CD14-positive monocyte (primary cell): ENCODE results near the gene PEMT. TPM values are rescaled to one million over a fixed set of nuclear protein-coding genes. Genes with fewer than 3 reads are reported as not detected.
"Not testable (repeated sequence)": the region's sequence is repeated elsewhere in the genome, so short reads cannot be mapped to it uniquely, and the experiment has no call there.

Source experiments
- DNase-seq, 3 donors: peaks; one replicate each; pipeline ENCODE4 v3.0.0-alpha.2; 2011 to 2022
- H2AFZ ChIP-seq: 2 replicates; pipeline ENCODE4 v1.6.0; 2012; ENCODE audit warnings: mild to moderate bottlenecking, low read depth, low read length, inconsistent platforms; ENCODE audit not compliant: insufficient read depth, poor library complexity, severe bottlenecking
- H3K27ac ChIP-seq, 2 donors: 1 replicate in 1 of 2; 2 replicates in 1 of 2; pipeline ENCODE4 v1.5.1; 2012 to 2013; ENCODE audit warnings: low read length in 2 of 2, control low read depth in 1 of 2, inconsistent platforms in 1 of 2, low read depth in 1 of 2, mild to moderate bottlenecking in 1 of 2
- H3K27me3 ChIP-seq, 2 donors: one replicate each; pipeline versions ENCODE4 v1.6.0 to v1.6.1; 2011 to 2013; ENCODE audit warnings: low read length in 2 of 2; ENCODE audit not compliant: control insufficient read depth in 2 of 2, insufficient read depth in 2 of 2
- H3K36me3 ChIP-seq, 2 donors: replicated peaks in 1 of 2; 1 replicate in 1 of 2; 2 replicates in 1 of 2; pipeline versions ENCODE4 v1.5.1 to v1.6.1; 2012 to 2013; ENCODE audit warnings: low read length in 2 of 2, control low read depth in 1 of 2, inconsistent platforms in 1 of 2, mild to moderate bottlenecking in 1 of 2; ENCODE audit not compliant: insufficient read depth in 2 of 2, control insufficient read depth in 1 of 2
- H3K4me1 ChIP-seq, 2 donors: 1 replicate in 1 of 2; 2 replicates in 1 of 2; pipeline versions ENCODE4 v1.5.1 to v1.6.1; 2012 to 2013; ENCODE audit warnings: low read length in 2 of 2, control low read depth in 1 of 2, inconsistent platforms in 1 of 2, mild to moderate bottlenecking in 1 of 2, moderate library complexity in 1 of 2; ENCODE audit not compliant: insufficient read depth in 2 of 2, control insufficient read depth in 1 of 2
- H3K4me2 ChIP-seq: replicated peaks from 2 replicates; pipeline ENCODE3; 2012; ENCODE audit warnings: low read length, moderate library complexity, mild to moderate bottlenecking; ENCODE audit not compliant: poor library complexity, severe bottlenecking; ENCODE audit errors: extremely low read depth
- H3K4me3 ChIP-seq, 3 experiments: fragments of 200-600 bp in 1 of 3; sonication (generic) in 1 of 3; replicated peaks in 1 of 3; 1 replicate in 2 of 3; 2 replicates in 1 of 3; pipeline ENCODE4 v1.5.1; 2011 to 2013; ENCODE audit warnings: low read length in 3 of 3, mild to moderate bottlenecking in 3 of 3, control low read depth in 2 of 3, low read depth in 2 of 3, inconsistent platforms in 1 of 3, moderate library complexity in 1 of 3
- H3K79me2 ChIP-seq: 2 replicates; pipeline ENCODE4 v1.6.0; 2012; ENCODE audit warnings: mild to moderate bottlenecking, control low read depth, inconsistent platforms, low read length, moderate library complexity; ENCODE audit not compliant: insufficient read depth
- H3K9ac ChIP-seq: 2 replicates; pipeline ENCODE4 v1.6.0; 2017; ENCODE audit warnings: low read length, mild to moderate bottlenecking; ENCODE audit not compliant: insufficient read depth, poor library complexity, severe bottlenecking
- H3K9me3 ChIP-seq, 2 donors: replicated peaks in 1 of 2; 1 replicate in 1 of 2; 2 replicates in 1 of 2; pipeline versions ENCODE4 v1.5.1 to v1.6.1; 2012 to 2013; ENCODE audit warnings: low read length in 2 of 2, control low read depth in 1 of 2; ENCODE audit not compliant: control insufficient read depth in 1 of 2, insufficient read depth in 1 of 2
- H4K20me1 ChIP-seq: 2 replicates; pipeline ENCODE4 v1.6.0; 2012; ENCODE audit warnings: mild to moderate bottlenecking, low read length, control low read depth, moderate library complexity; ENCODE audit not compliant: insufficient read depth
- H3K27ac Mint-ChIP-seq, 7 donors: one replicate each; pipeline ENCODE4 v1.8.0; 2020; ENCODE audit warnings: mild to moderate bottlenecking in 7 of 7, mixed read lengths in 7 of 7, moderate library complexity in 6 of 7, inconsistent platforms in 2 of 7
- H3K27me3 Mint-ChIP-seq, 3 donors: one replicate each; pipeline ENCODE4 v1.8.0; 2021 to 2022; ENCODE audit warnings: low read depth in 3 of 3, mild to moderate bottlenecking in 3 of 3, mixed read lengths in 3 of 3, moderate library complexity in 3 of 3, inconsistent platforms in 1 of 3
- H3K36me3 Mint-ChIP-seq, 2 donors: one replicate each; pipeline ENCODE4 v1.8.0; 2020; ENCODE audit warnings: mixed read lengths in 2 of 2, inconsistent platforms in 1 of 2, mild to moderate bottlenecking in 1 of 2
- H3K4me1 Mint-ChIP-seq: one replicate; pipeline ENCODE4 v1.8.0; 2020; ENCODE audit warnings: mild to moderate bottlenecking, mixed read lengths
- H3K4me3 Mint-ChIP-seq, 2 donors: one replicate each; pipeline ENCODE4 v1.8.0; 2020; ENCODE audit warnings: mild to moderate bottlenecking in 2 of 2, mixed read lengths in 2 of 2, moderate library complexity in 1 of 2
- H3K9me3 Mint-ChIP-seq, 7 donors: one replicate each; pipeline ENCODE4 v1.8.0; 2020 to 2022; ENCODE audit warnings: mixed read lengths in 7 of 7, mild to moderate bottlenecking in 6 of 7, moderate library complexity in 6 of 7, inconsistent platforms in 2 of 7
- WGBS: methylation state at CpG from one replicate; pipeline ENCODE4 v1.1.5; 2013; ENCODE audit warnings: missing lambda C conversion rate; ENCODE audit not compliant: insufficient coverage; 5-methylcytosine and 5-hydroxymethylcytosine counted together
- intact Hi-C, 2 donors: fragments of 100-400 bp; cut with micrococcal nuclease; formaldehyde crosslinking; loops; one replicate each; pipeline versions ENCODE4 v1.15.0 to v1.15.1; 2023
- polyA plus RNA-seq, 3 donors: library from polyadenylated mRNA; depleted of rRNA in 1 of 3; unstranded in 2 of 3; stranded (reverse) in 1 of 3; fragments of 300-500 nt in 2 of 3; fragments of >200 nt in 1 of 3; fragmentation: Illumina TruSeq in 2 of 3; gene quantifications; 1 replicate in 2 of 3; 2 replicates in 1 of 3; pipeline ENCODE4 v1.2.3, GENCODE V29; 2012 to 2021
- TF ChIP-seq, protein P1 (sequence below): fragments of 200-600 bp; IDR thresholded peaks from one replicate; pipeline ENCODE4 v1.8.0; 2022; ENCODE audit warnings: antibody characterized with exemption, mild to moderate bottlenecking

Gene PEMT
- polyA plus RNA-seq, 3 donors = 26.7 to 41.0 (median 38.4) TPM

DNA sequence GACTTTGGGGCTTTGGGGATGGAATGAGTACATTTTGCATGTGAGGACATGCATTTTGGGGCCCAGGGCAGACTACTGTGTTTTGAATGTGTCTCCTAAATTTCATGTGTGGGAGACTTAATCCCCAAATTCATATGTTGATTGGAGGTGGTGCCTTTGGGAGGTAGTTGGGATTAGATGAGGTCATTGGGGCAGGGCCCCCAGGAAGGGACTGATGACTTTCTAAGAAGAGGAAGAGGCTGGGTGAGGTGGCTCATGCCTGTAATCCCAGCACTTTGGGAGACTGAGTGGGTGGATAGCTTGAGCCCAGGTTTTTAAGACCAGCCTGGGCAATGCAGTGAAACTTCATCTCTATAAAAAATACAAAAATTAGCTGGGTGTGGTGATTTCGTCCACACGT is 47.0 kb upstream of the PEMT start:
- Histone ChIP-seq H3K36me3 (no peaks in the 10 kb centered on the region), H3K4me2 (no peak overlapping the region), H3K4me1 (peaks cover 53 to 69% of the 10 kb centered on the region in 2 donors), H3K9me3 (peaks cover 7 to 14% of the 10 kb centered on the region in 2 donors), H3K27ac (peak overlapping the region; percentile 7 to 62), H3K79me2 (no peaks in the 10 kb centered on the region), H2AFZ (no peak overlapping the region), H3K9ac (no peak overlapping the region), H4K20me1 (no peaks in the 10 kb centered on the region), H3K4me3 (peak overlapping the region in 1 of 3 experiments; percentile 0), H3K27me3 (no peaks in the 10 kb centered on the region)
- intact Hi-C loops = no loop called here
- WGBS = no CpG with 5 or more reads among the region's 2 CpGs
- TF ChIP-seq, protein P1, sequence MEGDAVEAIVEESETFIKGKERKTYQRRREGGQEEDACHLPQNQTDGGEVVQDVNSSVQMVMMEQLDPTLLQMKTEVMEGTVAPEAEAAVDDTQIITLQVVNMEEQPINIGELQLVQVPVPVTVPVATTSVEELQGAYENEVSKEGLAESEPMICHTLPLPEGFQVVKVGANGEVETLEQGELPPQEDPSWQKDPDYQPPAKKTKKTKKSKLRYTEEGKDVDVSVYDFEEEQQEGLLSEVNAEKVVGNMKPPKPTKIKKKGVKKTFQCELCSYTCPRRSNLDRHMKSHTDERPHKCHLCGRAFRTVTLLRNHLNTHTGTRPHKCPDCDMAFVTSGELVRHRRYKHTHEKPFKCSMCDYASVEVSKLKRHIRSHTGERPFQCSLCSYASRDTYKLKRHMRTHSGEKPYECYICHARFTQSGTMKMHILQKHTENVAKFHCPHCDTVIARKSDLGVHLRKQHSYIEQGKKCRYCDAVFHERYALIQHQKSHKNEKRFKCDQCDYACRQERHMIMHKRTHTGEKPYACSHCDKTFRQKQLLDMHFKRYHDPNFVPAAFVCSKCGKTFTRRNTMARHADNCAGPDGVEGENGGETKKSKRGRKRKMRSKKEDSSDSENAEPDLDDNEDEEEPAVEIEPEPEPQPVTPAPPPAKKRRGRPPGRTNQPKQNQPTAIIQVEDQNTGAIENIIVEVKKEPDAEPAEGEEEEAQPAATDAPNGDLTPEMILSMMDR = no peak
- Mint-ChIP-seq H3K4me1 (peaks cover 67% of the 10 kb centered on the region), H3K27me3 (peaks cover 0 to 2% (median 0%) of the 10 kb centered on the region in 3 donors), H3K36me3 (peaks cover 5 to 6% of the 10 kb centered on the region in 2 donors), H3K4me3 (no peak overlapping the region), H3K9me3 (peaks cover 15 to 26% (median 20%) of the 10 kb centered on the region in 7 donors), H3K27ac (peak overlapping the region in 6 of 7 donors; percentile 9 to 93 (median 84))
- peak in 2 of 3 donors; percentile 13 to 27 for DNase-seq

DNA sequence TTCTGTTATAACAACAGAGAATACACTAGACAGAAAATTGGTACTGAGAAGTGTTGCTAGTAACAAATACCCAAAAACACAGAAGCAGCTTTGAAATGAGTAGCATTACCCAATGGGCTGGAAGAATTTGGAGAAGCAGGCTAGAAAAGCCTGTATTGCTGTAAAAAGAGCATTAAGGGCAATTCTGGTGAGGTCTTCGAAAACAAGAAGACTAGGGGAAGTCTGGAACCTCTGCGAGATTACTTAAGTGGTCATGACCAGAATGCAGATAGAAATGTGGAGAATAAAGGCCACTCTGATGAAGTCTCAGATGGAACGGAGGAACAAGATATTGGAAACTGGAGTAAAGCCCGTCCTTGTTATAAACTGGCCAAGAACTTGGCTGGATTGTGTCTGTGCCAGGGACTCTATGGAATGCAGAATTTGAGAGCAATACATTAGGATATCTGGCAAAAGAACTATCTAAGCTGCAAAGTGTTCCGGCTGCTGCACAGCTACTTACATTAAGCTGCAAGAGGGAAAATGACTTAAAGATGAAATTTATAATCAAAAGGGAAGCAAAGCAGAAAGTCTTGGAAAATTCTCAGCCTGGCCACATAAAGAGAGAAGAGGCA is 44.9 kb upstream of the PEMT start:
- H3K4me1 Mint-ChIP-seq = peaks cover 74% of the 10 kb centered on the region
- Histone ChIP-seq H3K4me3 (peak overlapping the region in 1 of 3 experiments; percentile 25), H3K36me3 (no peaks in the 10 kb centered on the region), H2AFZ (no peak overlapping the region), H3K4me2 (no peak overlapping the region), H3K4me1 (peaks cover 59 to 74% of the 10 kb centered on the region in 2 donors), H3K27me3 (no peaks in the 10 kb centered on the region), H4K20me1 (no peaks in the 10 kb centered on the region), H3K27ac (peak overlapping the region; percentile 32 to 78), H3K79me2 (no peaks in the 10 kb centered on the region), H3K9me3 (peaks cover 7 to 20% of the 10 kb centered on the region in 2 donors), H3K9ac (no peak overlapping the region)
- H3K9me3 Mint-ChIP-seq = peaks cover 15 to 39% (median 30%) of the 10 kb centered on the region in 7 donors
- TF ChIP-seq, protein P1 = no peak
- peak in 1 of 3 donors; percentile 21 for DNase-seq
- peak overlapping the region; percentile 70 to 87 (median 80) for H3K27ac Mint-ChIP-seq
- intact Hi-C loops = no loop called here
- 95% methylated on average over 5 of the region's 5 CpGs for WGBS
- no peak overlapping the region for H3K4me3 Mint-ChIP-seq
- peaks cover 0 to 2% (median 1%) of the 10 kb centered on the region in 3 donors for H3K27me3 Mint-ChIP-seq
- peaks cover 5 to 6% of the 10 kb centered on the region in 2 donors for H3K36me3 Mint-ChIP-seq

DNA sequence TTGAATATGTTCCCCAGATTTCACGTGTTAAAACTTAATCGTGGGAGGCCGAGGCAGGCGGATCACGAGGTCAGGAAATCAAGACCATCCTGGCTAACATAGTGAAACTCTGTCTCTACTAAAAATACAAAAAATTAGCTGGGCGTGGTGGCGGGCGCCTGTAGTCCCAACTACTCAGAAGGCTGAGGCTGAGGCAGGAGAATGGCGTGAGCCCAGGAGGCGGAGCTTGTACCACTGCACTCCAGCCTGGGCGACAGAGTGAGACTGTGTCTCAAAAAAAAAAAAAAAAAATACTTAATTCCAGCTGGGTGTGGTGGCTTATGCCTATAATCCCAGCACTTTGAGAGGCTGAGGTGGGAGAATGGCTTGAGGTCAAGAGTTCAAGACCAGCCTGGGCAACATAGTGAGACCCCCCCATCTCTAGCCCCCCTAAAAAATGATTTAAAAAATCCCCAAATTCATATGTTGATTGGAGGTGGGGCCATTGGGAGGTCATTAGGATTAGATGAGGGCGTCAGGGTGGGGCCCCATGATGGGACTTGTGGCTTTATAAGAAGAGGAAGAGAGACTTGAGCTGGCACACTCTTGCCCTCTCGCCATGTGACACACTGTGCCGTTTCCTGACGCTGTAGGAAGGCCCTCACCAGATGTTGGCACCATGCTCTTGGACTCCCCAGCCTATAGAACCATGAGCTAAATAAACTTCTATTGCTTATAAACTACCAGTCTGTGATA is 44.2 kb upstream of the PEMT start:
- Histone ChIP-seq H3K4me1 (peaks cover 52 to 67% of the 10 kb centered on the region in 2 donors), H3K27ac (peak overlapping the region; percentile 32 to 78), H3K4me3 (peak overlapping the region in 1 of 3 experiments; percentile 2), H3K9me3 (peaks cover 7 to 20% of the 10 kb centered on the region in 2 donors)
- H3K9me3 Mint-ChIP-seq = peaks cover 15 to 39% (median 30%) of the 10 kb centered on the region in 7 donors
- H2AFZ ChIP-seq, H3K4me2 ChIP-seq, H3K9ac ChIP-seq, H3K79me2 ChIP-seq, H3K36me3 Mint-ChIP-seq, H3K27me3 Mint-ChIP-seq, H3K4me3 Mint-ChIP-seq, H3K36me3 ChIP-seq, intact Hi-C loops, H3K27me3 ChIP-seq, H4K20me1 ChIP-seq: not testable (repeated sequence)
- peaks cover 67% of the 10 kb centered on the region for H3K4me1 Mint-ChIP-seq
- WGBS = 56% methylated on average over 5 of the region's 15 CpGs
- peak; percentile 57 to 62 (median 61) for DNase-seq
- H3K27ac Mint-ChIP-seq = peak overlapping the region; percentile 70 to 87 (median 81)
